Stimulated activated CD4-positive, alpha-beta T cell treated with anti-CD3 and anti-CD28 coated beads, Interleukin-4, amount 100 ng/mL, for 24 hours (primary cell): Measurements from ENCODE around the gene ADCY9.

Experiments used
- DNase-seq: peaks from one replicate; pipeline ENCODE4 v3.0.0-alpha.2; 2020

Gene ADCY9

GRCh38 chr16:4120176-4120575 lies 3.9 kb upstream of the ADCY9 start:
- no peak for DNase-seq

GRCh38 chr16:4117250-4117578 lies 972 bp upstream of the ADCY9 start:
- no peak for DNase-seq

GRCh38 chr16:4115949-4116318 lies 308 bp downstream of the ADCY9 start:
- no peak for DNase-seq

GRCh38 chr16:4115209-4115948 lies 863 bp downstream of the ADCY9 start:
- peak; percentile 43 for DNase-seq

- no peak for DNase-seq
Measured at GRCh38 chr16:4114257-4115208, 1.7 kb downstream of the ADCY9 start.

GRCh38 chr16:4113358-4114256 lies 2.6 kb downstream of the ADCY9 start:
- DNase-seq = no peak

- DNase-seq = no peak
Measured at GRCh38 chr16:4111748-4112696, 4.2 kb downstream of the ADCY9 start.

- no peak for DNase-seq
Measured at GRCh38 chr16:4110680-4111079, 5.6 kb downstream of the ADCY9 start.

- no peak for DNase-seq
Measured at GRCh38 chr16:4110065-4110464, 6.2 kb downstream of the ADCY9 start.

GRCh38 chr16:4109250-4109736 lies 6.9 kb downstream of the ADCY9 start:
- DNase-seq = no peak

- no peak for DNase-seq
Measured at GRCh38 chr16:4106516-4106915, 9.7 kb downstream of the ADCY9 start.

- DNase-seq = no peak
Measured at GRCh38 chr16:4105848-4106247, 10.4 kb downstream of the ADCY9 start.

- DNase-seq = no peak
Measured at GRCh38 chr16:4103745-4104144, 12.5 kb downstream of the ADCY9 start.

- no peak for DNase-seq
Measured at GRCh38 chr16:4101421-4102219, 14.6 kb downstream of the ADCY9 start.

- no peak for DNase-seq
Measured at GRCh38 chr16:4098501-4098900, 17.7 kb downstream of the ADCY9 start.

- no peak for DNase-seq
Measured at GRCh38 chr16:4097826-4098240, 18.4 kb downstream of the ADCY9 start.

- DNase-seq = no peak
Measured at GRCh38 chr16:4096509-4096908, 19.7 kb downstream of the ADCY9 start.

- no peak for DNase-seq
Measured at GRCh38 chr16:4094127-4094773, 22.0 kb downstream of the ADCY9 start.

- no peak for DNase-seq
Measured at GRCh38 chr16:4093495-4094126, 22.6 kb downstream of the ADCY9 start.
